Adipocyte (in vitro differentiated cells): ENCODE results near the gene MAST4.

Source experiments
- DNase-seq: peaks from one replicate; pipeline ENCODE4 v3.0.0-alpha.2; 2015; ENCODE audit warnings: low read depth
- H3K27me3 ChIP-seq: replicated peaks from 2 replicates; pipeline ENCODE4 v1.7.0; 2013; ENCODE audit warnings: mild to moderate bottlenecking, low read length, moderate library complexity; ENCODE audit not compliant: control insufficient read depth, insufficient read depth
- H3K36me3 ChIP-seq: 2 replicates; pipeline ENCODE4 v1.7.0; 2013; ENCODE audit warnings: low read length, mild to moderate bottlenecking, moderate library complexity; ENCODE audit not compliant: control insufficient read depth, insufficient read depth, severe bottlenecking
- H3K4me1 ChIP-seq: 2 replicates; pipeline ENCODE4 v1.7.0; 2013; ENCODE audit warnings: mild to moderate bottlenecking, low read length, moderate library complexity; ENCODE audit not compliant: control insufficient read depth, insufficient read depth
- H3K4me3 ChIP-seq: 2 replicates; pipeline ENCODE4 v1.7.0; 2013; ENCODE audit warnings: mild to moderate bottlenecking, low read length, moderate library complexity
- H3K9ac ChIP-seq: 2 replicates; pipeline ENCODE4 v1.7.0; 2013; ENCODE audit warnings: mild to moderate bottlenecking, low read length, moderate library complexity
- H3K9me3 ChIP-seq: 2 replicates; pipeline ENCODE4 v1.7.0; 2013; ENCODE audit warnings: mild to moderate bottlenecking, low read length, moderate library complexity; ENCODE audit not compliant: control insufficient read depth

The MAST4 gene

DNA sequence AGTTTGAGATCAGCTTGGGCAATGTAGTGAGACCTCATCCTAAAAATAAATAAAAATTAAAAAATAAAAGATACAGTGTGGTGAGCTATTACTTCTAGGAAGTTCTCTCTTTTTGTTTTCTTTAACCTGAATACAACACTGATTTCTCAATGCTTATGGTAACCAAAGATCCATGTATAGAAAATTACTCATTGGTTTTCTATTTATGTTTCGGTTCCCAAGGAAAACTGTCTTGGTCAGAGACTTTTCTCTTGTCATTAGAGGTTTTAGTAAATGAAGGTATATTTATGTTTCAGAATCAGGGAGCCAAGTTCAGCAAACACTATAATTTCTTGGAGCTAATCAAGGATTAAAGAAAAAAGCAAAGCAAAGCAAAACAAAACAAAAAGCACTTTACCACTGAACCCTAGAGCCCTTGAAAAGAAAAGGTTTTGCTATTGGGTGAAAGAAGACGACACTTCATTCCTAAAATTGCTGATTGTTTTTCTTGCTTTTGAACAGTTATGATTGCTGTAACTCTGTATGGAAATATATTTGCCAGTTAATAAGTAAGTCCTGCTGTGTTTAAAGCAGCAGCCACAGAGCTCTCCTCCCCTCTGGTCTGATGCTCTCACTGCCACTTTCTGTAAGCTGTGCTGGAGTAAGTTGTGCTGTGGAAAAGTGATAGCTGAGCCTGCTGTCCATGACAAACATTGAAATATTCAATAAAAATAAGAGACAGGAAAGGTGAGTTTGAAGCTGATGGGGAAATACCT, 302.2 kb downstream of the MAST4 start:
- no peak overlapping the region for H3K4me3 ChIP-seq
- H3K4me1 ChIP-seq: peaks cover 7% of the 10 kb centered on the region
- H3K9ac ChIP-seq: no peak overlapping the region
- H3K36me3 ChIP-seq: no peaks in the 10 kb centered on the region
- DNase-seq: no peak
- H3K27me3 ChIP-seq: no peaks in the 10 kb centered on the region
- H3K9me3 ChIP-seq: no peaks in the 10 kb centered on the region

DNA sequence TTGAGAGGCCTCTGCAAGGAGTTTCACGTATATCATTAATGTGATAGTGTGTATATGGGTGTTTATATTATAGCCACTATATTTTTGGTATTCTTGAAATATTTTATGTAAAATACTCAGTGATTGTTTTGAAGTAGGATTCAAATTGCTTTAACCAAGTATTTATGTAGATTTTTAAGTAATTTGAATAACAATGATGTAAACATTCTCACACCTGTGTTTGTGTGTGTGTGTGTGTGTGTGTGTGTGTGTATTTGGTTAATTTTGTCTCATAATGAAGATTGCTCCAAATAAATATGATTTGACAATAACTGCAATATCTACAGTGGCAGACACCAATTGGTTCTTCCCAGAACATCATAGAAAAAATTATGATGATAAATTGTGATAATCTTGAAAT, 307.0 kb downstream of the MAST4 start:
- H3K9ac ChIP-seq: no peak overlapping the region
- no peaks in the 10 kb centered on the region for H3K27me3 ChIP-seq
- H3K4me3 ChIP-seq: no peak overlapping the region
- no peaks in the 10 kb centered on the region for H3K4me1 ChIP-seq
- H3K9me3 ChIP-seq: no peaks in the 10 kb centered on the region
- H3K36me3 ChIP-seq: no peaks in the 10 kb centered on the region
- DNase-seq: no peak

DNA sequence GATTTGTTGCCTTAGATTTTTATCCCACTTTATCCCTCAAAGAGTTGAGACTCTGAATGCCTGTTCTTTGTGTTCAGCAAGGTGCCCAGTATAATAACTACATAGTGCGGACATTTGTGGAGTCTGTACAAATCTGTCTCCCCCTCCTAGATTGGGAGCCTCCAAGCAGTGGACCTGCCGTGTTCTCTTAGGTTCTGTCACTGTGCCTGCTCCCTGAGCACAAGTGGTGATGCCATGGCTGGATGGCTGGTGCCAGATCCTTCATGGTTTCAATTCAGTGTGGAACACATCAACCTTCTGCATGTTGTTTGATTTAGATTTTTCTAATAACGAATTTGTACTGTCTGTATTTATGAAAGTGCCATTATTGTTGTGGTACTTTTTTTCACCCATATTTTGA, 307.5 kb downstream of the MAST4 start:
- no peak overlapping the region for H3K4me3 ChIP-seq
- H3K9me3 ChIP-seq: no peaks in the 10 kb centered on the region
- H3K9ac ChIP-seq: no peak overlapping the region
- no peaks in the 10 kb centered on the region for H3K27me3 ChIP-seq
- no peaks in the 10 kb centered on the region for H3K36me3 ChIP-seq
- no peak for DNase-seq
- H3K4me1 ChIP-seq: no peaks in the 10 kb centered on the region

DNA sequence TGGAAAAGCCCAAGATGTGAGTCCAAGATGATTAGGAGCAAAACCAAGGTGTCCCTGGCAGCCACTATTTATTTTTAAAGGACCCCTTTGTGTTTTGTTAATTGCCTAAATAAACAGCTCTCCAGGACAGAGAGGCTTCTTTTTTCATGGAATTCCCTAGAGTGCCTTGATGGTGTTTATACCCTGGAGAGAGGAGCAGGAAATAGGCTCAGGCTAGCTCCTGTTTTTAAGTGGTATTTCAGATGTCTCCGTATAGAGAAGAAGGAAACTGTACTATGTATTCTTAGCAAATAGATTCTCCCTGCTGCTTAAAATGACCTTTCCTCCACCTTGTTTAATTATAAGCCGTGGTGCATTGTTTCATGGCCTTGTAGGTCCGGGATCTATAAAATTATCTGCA, 308.0 kb downstream of the MAST4 start:
- DNase-seq: no peak
- Histone ChIP-seq H3K36me3 (no peaks in the 10 kb centered on the region), H3K4me3 (no peak overlapping the region), H3K27me3 (no peaks in the 10 kb centered on the region), H3K9me3 (no peaks in the 10 kb centered on the region), H3K4me1 (no peaks in the 10 kb centered on the region), H3K9ac (no peak overlapping the region)

DNA sequence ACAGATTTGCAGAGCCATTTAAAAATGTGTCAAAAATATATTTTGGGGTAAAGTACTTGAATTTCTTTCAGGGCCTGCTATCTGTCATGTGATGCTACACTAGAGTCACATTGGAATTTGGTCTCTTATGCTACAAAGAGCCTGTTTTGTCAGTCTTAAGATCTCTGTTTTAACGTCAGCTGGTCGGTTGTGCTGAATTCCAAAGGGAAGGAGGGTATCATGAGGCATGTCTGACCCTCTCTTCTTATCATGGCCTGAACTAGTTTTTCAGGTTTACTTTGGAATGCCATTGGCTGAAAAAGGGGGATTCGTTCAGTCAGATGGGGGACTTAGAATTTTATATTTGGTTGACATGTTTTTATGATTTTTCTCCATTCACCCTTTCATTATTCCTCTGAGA, 309.8 kb downstream of the MAST4 start:
- H3K27me3 ChIP-seq: no peaks in the 10 kb centered on the region
- no peaks in the 10 kb centered on the region for H3K9me3 ChIP-seq
- no peak overlapping the region for H3K4me3 ChIP-seq
- no peaks in the 10 kb centered on the region for H3K4me1 ChIP-seq
- no peak for DNase-seq
- H3K36me3 ChIP-seq: no peaks in the 10 kb centered on the region
- H3K9ac ChIP-seq: no peak overlapping the region

DNA sequence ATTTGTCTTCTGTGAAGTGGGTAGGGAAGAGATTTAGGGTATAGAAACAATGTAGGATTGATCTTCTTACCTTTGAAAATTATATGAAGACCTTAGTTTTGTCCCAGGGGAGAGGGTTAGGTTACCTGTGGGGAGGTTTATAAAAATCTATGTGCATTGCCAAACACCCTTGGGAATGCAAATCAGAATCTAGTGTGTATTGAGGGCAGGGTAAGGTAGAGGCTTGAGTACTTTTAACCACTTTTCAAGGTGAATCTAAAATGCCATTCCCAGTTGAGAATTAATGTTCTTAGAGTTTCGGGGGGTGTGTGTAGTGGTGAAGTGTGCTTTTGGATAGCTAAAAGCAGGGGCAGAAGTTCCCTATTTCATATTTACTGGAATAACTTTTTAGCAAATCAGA, 312.0 kb downstream of the MAST4 start:
- Histone ChIP-seq H3K4me3 (no peak overlapping the region), H3K9ac (no peak overlapping the region), H3K27me3 (no peaks in the 10 kb centered on the region), H3K9me3 (no peaks in the 10 kb centered on the region), H3K4me1 (no peaks in the 10 kb centered on the region), H3K36me3 (no peaks in the 10 kb centered on the region)
- no peak for DNase-seq

DNA sequence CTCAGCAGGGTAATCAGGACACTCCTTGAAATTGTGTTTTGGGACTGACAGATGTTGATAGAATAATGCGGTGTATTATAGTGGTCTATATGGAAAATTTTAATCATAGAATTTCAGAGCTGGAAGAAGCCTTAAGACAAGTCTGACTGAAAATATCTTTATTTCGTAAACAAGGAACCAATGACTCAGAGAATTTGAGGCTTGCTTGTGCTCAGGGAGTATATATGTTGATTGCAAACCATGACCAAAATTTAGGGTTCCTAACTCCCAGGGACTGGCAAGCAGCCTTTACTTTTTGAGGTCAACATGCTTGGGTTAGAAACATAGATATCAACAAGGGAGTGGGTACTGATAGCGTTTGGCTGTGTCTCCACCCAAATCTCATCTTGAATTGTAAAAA, 313.2 kb downstream of the MAST4 start:
- Histone ChIP-seq H3K9ac (no peak overlapping the region), H3K36me3 (no peaks in the 10 kb centered on the region), H3K4me1 (no peaks in the 10 kb centered on the region), H3K27me3 (no peaks in the 10 kb centered on the region), H3K4me3 (no peak overlapping the region), H3K9me3 (no peaks in the 10 kb centered on the region)
- DNase-seq: no peak

DNA sequence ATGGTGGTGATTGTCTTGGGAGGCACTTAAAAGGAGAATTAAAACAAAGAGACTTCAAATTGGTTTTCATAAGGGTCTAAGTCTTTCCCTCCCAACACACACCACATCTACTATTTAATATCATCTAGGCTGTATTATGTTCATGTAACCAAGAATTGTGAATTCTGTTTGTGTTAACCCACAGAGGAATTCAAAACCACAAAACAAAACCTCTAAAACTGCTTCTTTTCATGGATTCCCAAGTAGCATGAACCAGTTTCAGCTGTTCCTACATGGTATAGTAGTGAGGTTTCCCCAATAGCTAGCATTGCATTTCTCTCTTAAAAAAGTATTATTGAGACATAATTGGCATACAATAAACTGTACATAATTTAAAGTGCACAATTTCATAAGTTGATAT, 316.6 kb downstream of the MAST4 start:
- H3K4me3 ChIP-seq: no peak overlapping the region
- no peaks in the 10 kb centered on the region for H3K9me3 ChIP-seq
- H3K36me3 ChIP-seq: no peaks in the 10 kb centered on the region
- no peaks in the 10 kb centered on the region for H3K27me3 ChIP-seq
- H3K4me1 ChIP-seq: no peaks in the 10 kb centered on the region
- H3K9ac ChIP-seq: no peak overlapping the region
- DNase-seq: no peak

DNA sequence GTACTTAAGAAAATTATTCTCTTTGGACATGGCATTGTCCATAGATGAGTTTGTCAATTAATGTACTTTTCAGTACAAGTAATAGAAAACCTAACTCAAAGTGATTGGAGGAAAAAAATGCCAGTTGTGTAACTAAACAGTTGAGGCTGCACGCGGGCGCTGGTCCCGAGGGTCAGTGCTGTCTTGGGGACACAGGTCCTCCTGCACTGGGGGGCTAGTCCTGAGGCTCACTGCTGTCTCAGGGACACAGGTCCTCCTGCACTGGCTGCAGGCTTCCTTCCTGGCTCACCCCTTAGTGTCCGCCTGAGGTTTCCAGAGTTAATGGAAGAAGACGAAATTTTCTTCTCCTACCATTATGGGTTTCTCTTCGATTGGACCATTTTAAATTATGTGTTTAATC, 319.3 kb downstream of the MAST4 start:
- no peaks in the 10 kb centered on the region for H3K9me3 ChIP-seq
- no peaks in the 10 kb centered on the region for H3K27me3 ChIP-seq
- H3K9ac ChIP-seq: no peak overlapping the region
- no peaks in the 10 kb centered on the region for H3K4me1 ChIP-seq
- H3K4me3 ChIP-seq: no peak overlapping the region
- DNase-seq: no peak
- no peaks in the 10 kb centered on the region for H3K36me3 ChIP-seq

DNA sequence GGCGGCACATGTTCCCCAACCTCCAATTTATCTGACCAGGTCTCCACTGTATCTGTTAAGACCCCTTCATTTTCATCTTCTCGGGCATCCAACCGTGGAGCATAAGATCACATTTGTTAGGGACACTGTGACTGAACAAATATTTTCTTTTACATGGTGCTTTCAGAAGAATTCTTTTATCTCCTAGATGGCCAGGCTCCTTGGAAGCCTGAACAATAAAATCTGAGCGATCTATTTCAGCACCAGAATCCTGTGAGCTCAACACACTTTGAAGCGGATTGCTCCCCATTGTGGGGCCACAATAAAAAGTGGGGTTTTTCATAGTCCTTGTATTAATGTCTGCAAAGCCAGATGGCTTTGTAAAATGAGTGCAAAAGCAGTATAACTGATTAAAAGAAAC, 326.7 kb downstream of the MAST4 start:
- no peaks in the 10 kb centered on the region for H3K27me3 ChIP-seq
- DNase-seq: no peak
- no peak overlapping the region for H3K9ac ChIP-seq
- H3K36me3 ChIP-seq: no peaks in the 10 kb centered on the region
- H3K9me3 ChIP-seq: no peaks in the 10 kb centered on the region
- no peaks in the 10 kb centered on the region for H3K4me1 ChIP-seq
- H3K4me3 ChIP-seq: no peak overlapping the region

DNA sequence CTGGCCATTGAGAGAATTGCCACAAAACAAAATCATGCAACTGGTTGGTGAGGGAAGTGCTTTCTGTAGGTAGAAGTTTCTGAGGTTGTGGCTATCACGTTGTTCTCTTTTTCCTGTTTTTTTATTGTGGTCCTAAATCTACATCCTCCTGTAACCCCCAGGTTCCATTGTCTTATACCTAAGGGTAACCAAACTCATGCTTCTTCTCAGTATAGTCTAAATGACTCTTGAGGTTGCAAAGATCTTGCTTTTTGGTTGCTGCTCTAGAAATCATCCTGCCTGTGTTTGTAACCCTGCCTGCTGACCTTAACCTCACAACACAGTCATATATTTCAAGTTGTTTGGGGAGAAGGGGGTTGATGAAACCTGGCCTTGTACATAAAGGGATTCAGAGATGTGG, 327.3 kb downstream of the MAST4 start:
- H3K9me3 ChIP-seq: no peaks in the 10 kb centered on the region
- H3K27me3 ChIP-seq: no peaks in the 10 kb centered on the region
- no peaks in the 10 kb centered on the region for H3K36me3 ChIP-seq
- no peak overlapping the region for H3K9ac ChIP-seq
- no peaks in the 10 kb centered on the region for H3K4me1 ChIP-seq
- DNase-seq: no peak
- no peak overlapping the region for H3K4me3 ChIP-seq

DNA sequence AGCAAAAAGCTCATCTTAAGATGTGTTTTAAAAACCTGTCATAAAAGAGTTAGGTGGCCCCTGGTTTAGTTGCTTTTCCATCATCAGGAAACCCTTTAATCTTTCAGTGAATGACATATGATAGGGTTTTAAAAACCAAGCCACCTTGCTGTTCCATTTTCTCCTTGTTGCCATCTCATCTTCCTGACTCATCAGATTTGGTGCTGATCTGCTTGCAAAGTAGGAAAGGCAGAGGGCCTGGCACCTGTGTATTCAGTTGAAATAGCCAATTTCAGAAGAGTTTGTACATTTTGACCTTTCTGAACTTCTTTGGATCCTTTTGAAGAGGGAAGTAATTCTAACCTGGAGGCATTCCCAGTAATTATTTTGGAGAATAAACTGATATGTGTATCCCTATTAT, 327.7 kb downstream of the MAST4 start:
- Histone ChIP-seq H3K27me3 (no peaks in the 10 kb centered on the region), H3K4me1 (no peaks in the 10 kb centered on the region), H3K9me3 (no peaks in the 10 kb centered on the region)

More for the DNA sequence above, 327.7 kb downstream of the MAST4 start:
- H3K36me3 ChIP-seq: no peaks in the 10 kb centered on the region
- no peak overlapping the region for H3K9ac ChIP-seq
- H3K4me3 ChIP-seq: no peak overlapping the region
- no peak for DNase-seq
